Measurements from ENCODE around the gene LGALS1. TPM values are rescaled to one million over a fixed set of nuclear protein-coding genes. Genes with fewer than 3 reads are reported as not detected.
"Not testable (repeated sequence)": the region's sequence is repeated elsewhere in the genome, so short reads cannot be mapped to it uniquely, and the experiment has no call there.

Gene LGALS1
- total and polyA plus RNA-seq, 2 experiments from 2014 or later: 568 to 780 TPM

- H3K27me3 ChIP-seq: no peaks in the 10 kb centered on the region
- H3K79me2 ChIP-seq: peaks cover 2% of the 10 kb centered on the region
- TF ChIP-seq EZH2phosphoT487 (IDR thresholded peaks at IDR 0.05; ENCODE audit: low read depth, severe bottlenecking, unreplicated experiment): no peak
- no peak for TF ChIP-seq EZH2 (IDR thresholded peaks at IDR 0.05; ENCODE audit: borderline replicate concordance)
- TF ChIP-seq CTCF (IDR thresholded peaks at IDR 0.05; ENCODE audit: poor library complexity): no peak
- DNase-seq (ENCODE audit: low spot score): no peak
- H4K20me1 ChIP-seq (ENCODE audit: insufficient read depth, poor library complexity, severe bottlenecking): no peaks in the 10 kb centered on the region
- H3K27ac ChIP-seq: no peak overlapping the region
- no peak overlapping the region for H3K4me3 ChIP-seq
- no peak overlapping the region for H2AFZ ChIP-seq
- 92% methylated on average over 15 of the region's 15 CpGs for WGBS (ENCODE audit: low lambda C conversion rate, missing lambda C conversion rate)
- no peaks in the 10 kb centered on the region for H3K9me2 ChIP-seq (replicated peaks; ENCODE audit: insufficient read depth)
- H3K4me2 ChIP-seq: no peak overlapping the region
- no peaks in the 10 kb centered on the region for H3K36me3 ChIP-seq (replicated peaks; ENCODE audit: insufficient read depth, low read depth)
- no peaks in the 10 kb centered on the region for H3K9me3 ChIP-seq (ENCODE audit: low read depth)
- H3K4me1 ChIP-seq (ENCODE audit: insufficient read depth): no peaks in the 10 kb centered on the region
Observed at GRCh38 chr22:37692627-37693285, 17.3 kb downstream of the LGALS1 start.

- not testable (repeated sequence) for H3K36me3 ChIP-seq (replicated peaks; ENCODE audit: insufficient read depth, low read depth); H2AFZ ChIP-seq; H3K4me3 ChIP-seq
Observed at GRCh38 chr22:37694131-37694530, 18.7 kb downstream of the LGALS1 start.

GRCh38 chr22:37696260-37696656 is 20.8 kb downstream of the LGALS1 start:
- not testable (repeated sequence) for H3K79me2 ChIP-seq; H3K9me3 ChIP-seq (ENCODE audit: low read depth); H3K36me3 ChIP-seq (replicated peaks; ENCODE audit: insufficient read depth, low read depth); H4K20me1 ChIP-seq (ENCODE audit: insufficient read depth, poor library complexity, severe bottlenecking); H3K27me3 ChIP-seq; DNase-seq (ENCODE audit: low spot score); H2AFZ ChIP-seq; H3K9me2 ChIP-seq (replicated peaks; ENCODE audit: insufficient read depth); H3K4me3 ChIP-seq; H3K4me1 ChIP-seq (ENCODE audit: insufficient read depth)
- WGBS (ENCODE audit: low lambda C conversion rate, missing lambda C conversion rate): 36% methylated on average over 13 of the region's 13 CpGs
- Histone ChIP-seq H3K27ac (peak overlapping the region; percentile 29), H3K4me2 (peak overlapping the region; percentile 76)

More at GRCh38 chr22:37694131-37694530, 18.7 kb downstream of the LGALS1 start:
- H3K9me2 ChIP-seq (replicated peaks; ENCODE audit: insufficient read depth); DNase-seq (ENCODE audit: low spot score); H3K4me1 ChIP-seq (ENCODE audit: insufficient read depth); H3K9me3 ChIP-seq (ENCODE audit: low read depth); H3K27me3 ChIP-seq; H3K4me2 ChIP-seq; H3K79me2 ChIP-seq; H3K27ac ChIP-seq; H4K20me1 ChIP-seq (ENCODE audit: insufficient read depth, poor library complexity, severe bottlenecking): not testable (repeated sequence)
- WGBS (ENCODE audit: low lambda C conversion rate, missing lambda C conversion rate): 95% methylated on average over 7 of the region's 7 CpGs

GRCh38 chr22:37696657-37697537 is 21.5 kb downstream of the LGALS1 start, which contains the start of gene TRIOBP:
TSS of gene TRIOBP (plus strand) at chr22:37697048. CDS start at chr22:37701366, 4,318 bp downstream.
- Histone ChIP-seq H3K4me3 (no peak within 1 kb of the TSS), H3K27ac (peak within 1 kb of the TSS; percentile 29), H3K4me2 (peak within 1 kb of the TSS; percentile 76), H4K20me1 (ENCODE audit: insufficient read depth, poor library complexity, severe bottlenecking) (no peaks in the 10 kb centered on the region), H3K79me2 (no peaks in the 10 kb centered on the region), H3K4me1 (ENCODE audit: insufficient read depth) (no peaks in the 10 kb centered on the region), H3K27me3 (no peaks in the 10 kb centered on the region), H3K9me3 (ENCODE audit: low read depth) (no peaks in the 10 kb centered on the region), H3K36me3 (replicated peaks; ENCODE audit: insufficient read depth, low read depth) (no peaks in the 10 kb centered on the region), H3K9me2 (replicated peaks; ENCODE audit: insufficient read depth) (no peaks in the 10 kb centered on the region), H2AFZ (peak within 1 kb of the TSS; percentile 7)
- 3% methylated on average over 31 of the region's 39 CpGs for WGBS (ENCODE audit: low lambda C conversion rate, missing lambda C conversion rate)
- TF ChIP-seq CTCF (IDR thresholded peaks at IDR 0.05; ENCODE audit: poor library complexity): peak; percentile 55
- TF ChIP-seq EZH2 (IDR thresholded peaks at IDR 0.05; ENCODE audit: borderline replicate concordance): no peak
- DNase-seq (ENCODE audit: low spot score): peak; percentile 97

All from hepatocyte (in vitro differentiated cells).